ENCODE results near the gene CARD10. TPM values are rescaled to one million over a fixed set of nuclear protein-coding genes. Genes with fewer than 3 reads are reported as not detected.

The CARD10 gene
- polyA plus RNA-seq, 3 donors, result 0.03 TPM; not detected in 2

GRCh38 chr22:37442537-37442936 is 76.7 kb downstream of the CARD10 start:
- peaks cover 25% of the 10 kb centered on the region for H3K4me1 Mint-ChIP-seq
- Histone ChIP-seq H3K36me3 (replicated peaks in 1 of 2; ENCODE audit: control insufficient read depth in 1 of 2, insufficient read depth in 2 of 2, low read length in 2 of 2) (no peaks in the 10 kb centered on the region), H3K79me2 (ENCODE audit: insufficient read depth, low read length) (no peaks in the 10 kb centered on the region), H3K4me1 (ENCODE audit: control insufficient read depth in 1 of 2, insufficient read depth in 2 of 2, low read length in 2 of 2) (peaks cover 21 to 31% of the 10 kb centered on the region in 2 donors), H3K9me3 (replicated peaks in 1 of 2; ENCODE audit: control insufficient read depth in 1 of 2, insufficient read depth in 1 of 2, low read length in 2 of 2) (peaks cover 5 to 7% of the 10 kb centered on the region in 2 donors), H3K9ac (ENCODE audit: insufficient read depth, low read length, poor library complexity, severe bottlenecking) (no peak overlapping the region), H3K27ac (ENCODE audit: low read depth in 1 of 2, low read length in 2 of 2) (no peak overlapping the region), H2AFZ (ENCODE audit: insufficient read depth, low read depth, low read length, poor library complexity, severe bottlenecking) (no peak overlapping the region), H3K4me3 (replicated peaks in 1 of 3; ENCODE audit: low read depth in 2 of 3, low read length in 3 of 3) (no peak overlapping the region), H4K20me1 (ENCODE audit: insufficient read depth, low read length) (no peaks in the 10 kb centered on the region), H3K27me3 (ENCODE audit: control insufficient read depth in 2 of 2, insufficient read depth in 2 of 2, low read length in 2 of 2) (peaks cover 0 to 9% of the 10 kb centered on the region in 2 donors), H3K4me2 (replicated peaks; ENCODE audit: extremely low read depth, low read length, poor library complexity, severe bottlenecking) (no peak overlapping the region)
- intact Hi-C loops (cut with micrococcal nuclease), result no loop called here
- peaks cover 0 to 2% of the 10 kb centered on the region in 2 donors for H3K36me3 Mint-ChIP-seq
- peaks cover 23 to 32% (median 29%) of the 10 kb centered on the region in 3 donors for H3K27me3 Mint-ChIP-seq (ENCODE audit: low read depth in 3 of 3)
- peak overlapping the region in 1 of 2 donors; percentile 7 for H3K4me3 Mint-ChIP-seq
- no peak for TF ChIP-seq CTCF (IDR thresholded peaks at IDR 0.05)
- H3K27ac Mint-ChIP-seq, result no peak overlapping the region
- peak in 2 of 3 donors; percentile 37 to 38 for DNase-seq
- peaks cover 3 to 13% (median 11%) of the 10 kb centered on the region in 7 donors for H3K9me3 Mint-ChIP-seq
- 0% methylated on average over 1 of the region's 2 CpGs for WGBS (ENCODE audit: insufficient coverage)

- WGBS (ENCODE audit: insufficient coverage), result 85% methylated on average over 6 of the region's 8 CpGs
- H3K36me3 Mint-ChIP-seq, result peaks cover 0 to 2% of the 10 kb centered on the region in 2 donors
- H4K20me1 ChIP-seq (ENCODE audit: insufficient read depth, low read length), result no peaks in the 10 kb centered on the region
- intact Hi-C loops (cut with micrococcal nuclease), result no loop called here
- no peak overlapping the region for H3K27ac ChIP-seq (ENCODE audit: low read depth in 1 of 2, low read length in 2 of 2)
- no peaks in the 10 kb centered on the region for H3K36me3 ChIP-seq (replicated peaks in 1 of 2; ENCODE audit: control insufficient read depth in 1 of 2, insufficient read depth in 2 of 2, low read length in 2 of 2)
- no peak for TF ChIP-seq CTCF (IDR thresholded peaks at IDR 0.05)
- peaks cover 5 to 7% of the 10 kb centered on the region in 2 donors for H3K9me3 ChIP-seq (replicated peaks in 1 of 2; ENCODE audit: control insufficient read depth in 1 of 2, insufficient read depth in 1 of 2, low read length in 2 of 2)
- H3K9ac ChIP-seq (ENCODE audit: insufficient read depth, low read length, poor library complexity, severe bottlenecking), result no peak overlapping the region
- H3K27ac Mint-ChIP-seq, result no peak overlapping the region
- peaks cover 19 to 27% of the 10 kb centered on the region in 2 donors for H3K4me1 ChIP-seq (ENCODE audit: control insufficient read depth in 1 of 2, insufficient read depth in 2 of 2, low read length in 2 of 2)
- H3K27me3 ChIP-seq (ENCODE audit: control insufficient read depth in 2 of 2, insufficient read depth in 2 of 2, low read length in 2 of 2), result peaks cover 0 to 9% of the 10 kb centered on the region in 2 donors
- no peak for DNase-seq
- no peak overlapping the region for H3K4me2 ChIP-seq (replicated peaks; ENCODE audit: extremely low read depth, low read length, poor library complexity, severe bottlenecking)
- H3K4me3 ChIP-seq (replicated peaks in 1 of 3; ENCODE audit: low read depth in 2 of 3, low read length in 3 of 3), result no peak overlapping the region
- no peak overlapping the region for H2AFZ ChIP-seq (ENCODE audit: insufficient read depth, low read depth, low read length, poor library complexity, severe bottlenecking)
- peaks cover 22 to 32% (median 27%) of the 10 kb centered on the region in 3 donors for H3K27me3 Mint-ChIP-seq (ENCODE audit: low read depth in 3 of 3)
- H3K4me3 Mint-ChIP-seq, result no peak overlapping the region
- H3K4me1 Mint-ChIP-seq, result peaks cover 21% of the 10 kb centered on the region
- peaks cover 3 to 13% (median 11%) of the 10 kb centered on the region in 7 donors for H3K9me3 Mint-ChIP-seq
- H3K79me2 ChIP-seq (ENCODE audit: insufficient read depth, low read length), result no peaks in the 10 kb centered on the region
These were observed 77.1 kb downstream of the CARD10 start for GRCh38 chr22:37442135-37442534.
